ENCODE data around the gene CPA1.

GRCh38 chr7:130360518-130360917, 19.8 kb upstream of the CPA1 start:
- TF ChIP-seq POLR2AphosphoS5 (IDR thresholded peaks at IDR 0.05) (no peak), POLR2A (IDR thresholded peaks at IDR 0.05; ENCODE audit: low read depth) (no peak), EP300 (IDR thresholded peaks at IDR 0.05) (no peak)
- TF ChIP-seq, protein P1, sequence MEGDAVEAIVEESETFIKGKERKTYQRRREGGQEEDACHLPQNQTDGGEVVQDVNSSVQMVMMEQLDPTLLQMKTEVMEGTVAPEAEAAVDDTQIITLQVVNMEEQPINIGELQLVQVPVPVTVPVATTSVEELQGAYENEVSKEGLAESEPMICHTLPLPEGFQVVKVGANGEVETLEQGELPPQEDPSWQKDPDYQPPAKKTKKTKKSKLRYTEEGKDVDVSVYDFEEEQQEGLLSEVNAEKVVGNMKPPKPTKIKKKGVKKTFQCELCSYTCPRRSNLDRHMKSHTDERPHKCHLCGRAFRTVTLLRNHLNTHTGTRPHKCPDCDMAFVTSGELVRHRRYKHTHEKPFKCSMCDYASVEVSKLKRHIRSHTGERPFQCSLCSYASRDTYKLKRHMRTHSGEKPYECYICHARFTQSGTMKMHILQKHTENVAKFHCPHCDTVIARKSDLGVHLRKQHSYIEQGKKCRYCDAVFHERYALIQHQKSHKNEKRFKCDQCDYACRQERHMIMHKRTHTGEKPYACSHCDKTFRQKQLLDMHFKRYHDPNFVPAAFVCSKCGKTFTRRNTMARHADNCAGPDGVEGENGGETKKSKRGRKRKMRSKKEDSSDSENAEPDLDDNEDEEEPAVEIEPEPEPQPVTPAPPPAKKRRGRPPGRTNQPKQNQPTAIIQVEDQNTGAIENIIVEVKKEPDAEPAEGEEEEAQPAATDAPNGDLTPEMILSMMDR (IDR thresholded peaks at IDR 0.05) = no peak
